WI38 (cell line): Measurements from ENCODE around the gene ATP13A5.

Experiments used
- H3K4me3 ChIP-seq: 2 replicates; pipeline ENCODE4 v1.5.1; 2011; ENCODE audit warnings: low read depth, mild to moderate bottlenecking, control low read depth, low read length
- CTCF ChIP-seq: IDR thresholded peaks from 2 replicates; pipeline ENCODE4 v1.5.1; 2012; ENCODE audit warnings: low read depth, mild to moderate bottlenecking, control low read depth, low read length

ATP13A5 gene

GRCh38 chr3:193229851-193230420, 148.6 kb downstream of the ATP13A5 start:
- H3K4me3 ChIP-seq, result no peak overlapping the region
- no peak for TF ChIP-seq CTCF

- no peak overlapping the region for H3K4me3 ChIP-seq
- TF ChIP-seq CTCF, result no peak
Measured at GRCh38 chr3:193228206-193228605, 150.3 kb downstream of the ATP13A5 start.

- no peak overlapping the region for H3K4me3 ChIP-seq
- TF ChIP-seq CTCF, result no peak
Measured at GRCh38 chr3:193225302-193226125, 153.0 kb downstream of the ATP13A5 start.
